BJ (cell line): Measurements from ENCODE around the gene BCL10. TPM values are rescaled to one million over a fixed set of nuclear protein-coding genes. Genes with fewer than 3 reads are reported as not detected.
A peak's percentile ranks its signal among the peaks of the same experiment; 100 is the strongest.

ENCODE experiments used
- CTCF ChIA-PET: fragments of 350-600 bp; formaldehyde crosslinking; extraction: SDS; loops from one replicate; lab custom pipeline; 2021; ENCODE audit warnings: antibody characterized with exemption, inconsistent platforms; lab: Yijun Ruan, JAX
- POLR2A ChIA-PET: fragments of 300-600 bp; sonication (Branson Sonifier 250); formaldehyde crosslinking; extraction: SDS; loops from one replicate; lab custom pipeline; 2021; ENCODE audit warnings: antibody characterized with exemption; lab: Charles Lee
- DNase-seq: peaks from one replicate; pipeline ENCODE4 v3.0.0-alpha.2; 2011; ENCODE audit warnings: low read depth
- H3K27me3 ChIP-seq: 2 replicates; pipeline ENCODE4 v1.6.0; 2011; ENCODE audit warnings: low read length; ENCODE audit not compliant: control insufficient read depth, insufficient read depth
- H3K36me3 ChIP-seq: 2 replicates; pipeline ENCODE4 v1.5.1; 2011; ENCODE audit warnings: low read length; ENCODE audit not compliant: control insufficient read depth, insufficient read depth
- H3K4me3 ChIP-seq: 2 replicates; pipeline ENCODE4 v1.5.1; 2011; ENCODE audit warnings: low read depth, mild to moderate bottlenecking, control low read depth, low read length
- CTCF ChIP-seq: IDR thresholded peaks from 2 replicates; pipeline ENCODE4 v1.5.1; 2011; ENCODE audit warnings: low read depth, mild to moderate bottlenecking, control low read depth, inconsistent platforms, low read length, moderate library complexity; ENCODE audit not compliant: insufficient read depth
- polyA plus RNA-seq: library from polyadenylated mRNA; depleted of rRNA; stranded (reverse); fragments of >200 nt; gene quantifications from 2 replicates; pipeline ENCODE4 v1.2.3, GENCODE V29; 2011

BCL10 gene
- polyA plus RNA-seq, 1 experiment: 7.8 TPM

GRCh38 chr1:85282424-85282823 lies 6.0 kb upstream of the BCL10 start:
- H3K4me3 ChIP-seq: no peak overlapping the region
- ChIA-PET POLR2A (no interaction called here), CTCF (interaction anchor here (0.9 to 1.0 kb wide), 2 partner anchors 16 to 173 kb away, joined by 3 read pairs; no protein-coding TSS in a partner anchor)
- no peak for DNase-seq
- TF ChIP-seq CTCF: no peak
- no peaks in the 10 kb centered on the region for H3K36me3 ChIP-seq
- H3K27me3 ChIP-seq: no peaks in the 10 kb centered on the region

GRCh38 chr1:85280636-85281035 lies 4.2 kb upstream of the BCL10 start:
- H3K4me3 ChIP-seq: no peak overlapping the region
- no peak for TF ChIP-seq CTCF
- no peaks in the 10 kb centered on the region for H3K36me3 ChIP-seq
- ChIA-PET CTCF (interaction anchor here (1.2 to 1.9 kb wide), 2 partner anchors 10 to 21 kb away, joined by 3 to 6 read pairs; partner anchors contain the start of gene C1orf52), POLR2A (no interaction called here)
- H3K27me3 ChIP-seq: no peaks in the 10 kb centered on the region
- no peak for DNase-seq

GRCh38 chr1:85279458-85280080 lies 3.1 kb upstream of the BCL10 start:
- Histone ChIP-seq H3K36me3 (no peaks in the 10 kb centered on the region), H3K4me3 (no peak overlapping the region), H3K27me3 (no peaks in the 10 kb centered on the region)
- no peak for DNase-seq
- ChIA-PET CTCF (interaction anchor here (1.2 to 10.2 kb wide), 3 partner anchors 9 to 20 kb away, joined by 3 to 74 read pairs (median 6); partner anchors contain the start of gene C1orf52), POLR2A (no interaction called here)
- no peak for TF ChIP-seq CTCF

DNA sequence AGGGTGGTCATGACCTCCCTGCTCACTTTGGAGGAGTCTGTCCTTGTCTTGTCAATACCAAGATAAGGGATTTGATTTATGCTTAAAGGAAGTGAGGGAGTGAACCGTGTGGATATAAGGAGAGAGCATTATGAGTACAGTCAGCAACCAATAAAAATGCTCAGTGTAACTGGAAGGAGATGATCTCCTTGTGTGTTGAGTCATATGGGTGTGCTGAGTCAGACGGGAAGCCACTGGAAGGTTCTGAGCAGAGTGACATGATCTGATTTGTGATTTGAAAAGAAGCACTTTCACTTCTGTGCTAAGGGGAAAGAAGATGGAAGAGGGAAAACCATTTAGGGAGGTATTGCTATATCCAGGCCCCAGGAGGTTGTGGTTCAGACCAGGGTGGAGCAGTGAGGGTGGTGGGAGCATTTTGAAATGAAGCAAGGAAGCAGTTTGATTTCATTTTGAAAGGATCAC lies 2.5 kb upstream of the BCL10 start:
- CTCF ChIA-PET: interaction anchor here (1.4 to 10.2 kb wide), 3 partner anchors 8 to 30 kb away, joined by 3 to 74 read pairs (median 6); partner anchors contain the start of gene C1orf52
- Histone ChIP-seq H3K36me3 (no peaks in the 10 kb centered on the region), H3K27me3 (no peaks in the 10 kb centered on the region), H3K4me3 (no peak overlapping the region)
- TF ChIP-seq CTCF: no peak
- peak; percentile 88 for DNase-seq
- POLR2A ChIA-PET: no interaction called here

GRCh38 chr1:85277802-85278201 lies 1.4 kb upstream of the BCL10 start:
- ChIA-PET POLR2A (no interaction called here), CTCF (interaction anchor here (0.5 to 10.2 kb wide), 4 partner anchors 15 to 337 kb away, joined by 3 to 74 read pairs (median 3); partner anchors contain the start of gene C1orf52)
- DNase-seq: no peak
- Histone ChIP-seq H3K27me3 (no peaks in the 10 kb centered on the region), H3K4me3 (no peak overlapping the region), H3K36me3 (no peaks in the 10 kb centered on the region)
- TF ChIP-seq CTCF: no peak
